Cerebellar cortex (tissue), 1 donor: Measurements from ENCODE around the gene EPPIN.

Source experiments
- DNase-seq: peaks from one replicate; pipeline ENCODE4 v3.0.0-alpha.2; 2015; ENCODE audit warnings: low spot score

The EPPIN gene

DNA sequence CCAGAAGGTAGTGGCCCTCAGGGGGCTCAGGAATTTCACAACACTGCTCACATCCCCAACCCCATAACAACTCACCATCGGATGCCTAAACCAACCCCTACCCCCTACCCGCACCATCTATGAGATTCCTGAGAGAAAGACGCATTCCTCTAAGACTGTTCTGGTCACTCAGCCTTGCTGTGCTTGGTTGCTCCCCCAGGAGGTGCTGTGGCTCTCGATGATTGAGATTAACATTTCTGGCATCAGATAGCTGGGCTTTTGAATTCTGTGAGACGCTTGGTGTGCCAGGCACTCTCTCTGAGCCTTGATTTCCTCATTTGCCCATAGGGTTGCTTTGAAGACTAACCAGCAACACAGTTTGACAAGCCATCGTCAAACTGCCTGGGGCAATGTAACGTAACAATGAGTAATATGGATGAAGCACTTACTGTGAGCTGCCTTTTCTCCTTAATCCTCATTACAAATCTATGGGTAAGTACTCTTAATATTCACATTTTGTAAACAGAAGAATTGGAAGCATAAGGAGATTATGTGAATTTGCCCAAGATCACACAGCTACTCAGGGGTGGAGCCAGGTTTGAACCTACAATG, 8.9 kb downstream of the EPPIN start:
- no peak for DNase-seq

DNA sequence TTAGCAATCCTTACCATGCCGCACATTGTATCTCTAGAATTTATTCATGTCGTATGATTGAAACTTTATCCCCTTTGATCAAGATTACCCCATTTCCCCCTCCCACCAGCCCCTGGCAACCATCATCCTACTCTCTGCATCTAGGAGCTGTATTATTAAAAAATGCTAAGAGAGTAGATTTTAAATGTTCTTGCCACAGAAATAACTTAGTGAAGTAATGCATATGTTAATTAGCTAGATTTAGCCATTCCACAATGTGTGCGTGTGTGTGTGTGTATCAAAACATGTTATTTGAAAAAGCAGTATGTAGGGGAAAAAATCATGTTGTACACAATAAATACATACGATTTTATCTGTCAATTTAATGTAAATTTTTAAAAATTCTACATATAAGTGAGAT, 19.9 kb downstream of the EPPIN start:
- no peak for DNase-seq

DNA sequence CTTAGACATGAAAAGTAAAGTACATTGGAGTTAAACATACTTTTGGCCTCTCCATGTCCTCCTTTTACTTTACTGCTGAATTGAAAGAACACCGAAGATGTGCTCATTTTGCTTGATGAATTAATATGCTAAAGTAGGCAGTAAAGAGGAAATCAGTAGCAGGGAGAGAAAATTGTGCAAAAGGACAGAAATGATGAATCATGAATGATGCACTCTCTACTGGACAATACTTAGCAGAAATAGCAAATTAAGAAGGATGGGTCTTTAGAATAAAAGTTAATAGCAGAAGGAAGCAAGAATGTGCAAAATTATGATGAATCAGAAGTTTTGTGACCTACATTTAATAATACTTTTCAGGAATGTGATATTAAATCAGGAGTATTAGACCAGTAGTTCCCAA, 23.4 kb downstream of the EPPIN start:
- DNase-seq: no peak

DNA sequence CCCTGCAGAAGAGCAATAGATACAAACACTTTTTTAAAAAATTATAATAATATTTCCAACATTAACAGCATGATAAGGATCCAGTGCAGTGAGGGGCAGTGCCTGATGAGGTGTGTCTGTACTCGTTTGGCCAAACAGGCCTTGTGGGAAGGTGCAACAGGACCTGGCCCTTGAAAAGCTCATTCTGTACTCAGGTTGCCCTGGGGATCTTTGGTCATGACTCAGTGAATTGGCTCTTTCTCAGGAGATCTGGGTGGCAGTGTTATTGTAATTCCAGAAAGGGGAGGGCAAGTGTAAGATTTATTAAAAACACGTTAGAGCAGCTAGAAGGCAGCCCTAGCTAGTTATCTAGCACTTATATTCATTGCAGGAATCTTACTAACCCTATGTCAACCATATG, 28.9 kb downstream of the EPPIN start:
- no peak for DNase-seq

DNA sequence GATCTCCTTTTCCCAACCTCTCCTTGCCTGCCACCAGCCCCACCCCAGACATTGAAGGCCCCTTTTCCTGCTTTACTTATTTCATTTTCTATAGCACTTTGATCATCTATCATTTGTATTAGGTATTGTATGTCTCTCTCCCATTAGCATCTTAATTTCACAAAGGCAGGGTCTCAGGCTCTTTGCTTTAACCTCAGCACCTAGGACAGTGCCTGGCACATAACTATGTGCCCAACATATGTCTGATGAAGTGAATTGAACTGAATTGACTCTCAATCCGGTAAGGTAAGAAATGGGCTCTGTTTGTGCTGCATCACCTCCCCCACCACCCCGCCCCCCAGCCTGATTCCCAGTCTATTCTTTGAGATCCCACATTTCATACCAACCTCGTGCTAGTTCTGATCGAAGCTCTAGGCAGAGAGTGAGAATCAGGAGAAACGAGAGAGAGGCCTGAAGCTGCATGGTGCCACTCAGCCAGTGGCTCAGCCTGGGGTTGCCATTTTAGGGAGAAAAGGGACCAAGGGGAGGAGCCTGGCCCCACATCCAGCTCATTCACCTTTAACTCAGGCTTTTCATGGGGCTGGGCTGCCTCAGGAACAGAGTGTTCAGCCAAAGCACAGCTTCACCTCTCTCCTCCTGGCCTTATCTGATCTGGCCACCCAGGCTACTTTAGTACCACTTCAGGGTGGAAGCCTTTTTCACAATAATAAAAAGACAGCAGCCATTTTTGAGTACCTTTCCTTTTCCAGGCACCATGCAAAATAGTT, 31.9 kb downstream of the EPPIN start, which contains the start of gene SPINT3:
SPINT3 (minus strand) TSS at position 476 of the 767 bp plus-strand sequence; CDS start at position 462, 14 bp downstream.
- DNase-seq: no peak

DNA sequence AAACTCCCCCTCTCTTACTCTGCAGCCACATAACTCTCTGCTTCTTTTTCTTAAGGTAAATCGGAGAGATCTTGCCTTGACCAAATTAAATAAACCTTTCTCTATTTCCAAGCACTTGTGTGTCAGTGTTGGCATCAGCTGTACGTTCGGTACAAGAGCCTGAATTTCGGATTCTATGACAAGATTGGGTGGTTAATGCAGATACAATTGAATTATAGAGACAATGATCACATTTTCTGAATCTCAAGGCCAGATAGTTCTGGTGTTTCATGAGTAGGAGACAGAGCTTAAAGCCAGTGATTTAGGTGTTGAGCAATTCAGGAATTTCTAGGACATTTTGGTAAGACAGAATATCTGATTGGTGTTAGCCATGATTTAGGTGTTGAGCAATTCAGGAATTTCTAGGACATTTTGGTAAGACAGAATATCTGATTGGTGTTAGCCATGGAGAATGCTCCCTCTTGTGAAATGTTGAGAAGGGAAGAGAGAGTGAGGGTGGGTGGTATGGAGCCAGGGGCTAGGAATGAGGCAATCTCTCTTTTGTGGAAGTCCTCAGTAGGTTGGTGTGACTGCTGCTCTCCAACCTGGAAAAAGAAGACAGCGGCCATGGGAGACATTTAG, 36.8 kb downstream of the EPPIN start:
- DNase-seq: no peak

DNA sequence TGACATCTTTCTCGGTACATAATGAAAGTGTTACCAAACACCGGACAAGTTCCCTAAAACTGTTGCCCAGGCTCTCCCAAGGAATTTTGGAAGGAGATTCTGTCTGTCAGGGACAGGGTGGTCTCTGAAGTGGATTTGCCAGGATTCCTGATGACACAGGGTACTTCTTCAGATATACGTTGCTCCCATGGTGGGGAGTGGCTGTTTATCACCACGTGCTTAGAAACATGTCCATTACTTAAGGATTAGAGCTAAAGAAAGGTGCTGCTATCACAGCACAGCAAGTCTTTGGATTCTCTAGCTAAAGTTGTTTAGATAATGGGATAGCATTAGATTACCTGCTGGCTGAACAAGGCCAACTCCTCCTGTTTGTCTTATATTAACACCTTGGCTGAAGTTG, 38.1 kb downstream of the EPPIN start:
- no peak for DNase-seq

DNA sequence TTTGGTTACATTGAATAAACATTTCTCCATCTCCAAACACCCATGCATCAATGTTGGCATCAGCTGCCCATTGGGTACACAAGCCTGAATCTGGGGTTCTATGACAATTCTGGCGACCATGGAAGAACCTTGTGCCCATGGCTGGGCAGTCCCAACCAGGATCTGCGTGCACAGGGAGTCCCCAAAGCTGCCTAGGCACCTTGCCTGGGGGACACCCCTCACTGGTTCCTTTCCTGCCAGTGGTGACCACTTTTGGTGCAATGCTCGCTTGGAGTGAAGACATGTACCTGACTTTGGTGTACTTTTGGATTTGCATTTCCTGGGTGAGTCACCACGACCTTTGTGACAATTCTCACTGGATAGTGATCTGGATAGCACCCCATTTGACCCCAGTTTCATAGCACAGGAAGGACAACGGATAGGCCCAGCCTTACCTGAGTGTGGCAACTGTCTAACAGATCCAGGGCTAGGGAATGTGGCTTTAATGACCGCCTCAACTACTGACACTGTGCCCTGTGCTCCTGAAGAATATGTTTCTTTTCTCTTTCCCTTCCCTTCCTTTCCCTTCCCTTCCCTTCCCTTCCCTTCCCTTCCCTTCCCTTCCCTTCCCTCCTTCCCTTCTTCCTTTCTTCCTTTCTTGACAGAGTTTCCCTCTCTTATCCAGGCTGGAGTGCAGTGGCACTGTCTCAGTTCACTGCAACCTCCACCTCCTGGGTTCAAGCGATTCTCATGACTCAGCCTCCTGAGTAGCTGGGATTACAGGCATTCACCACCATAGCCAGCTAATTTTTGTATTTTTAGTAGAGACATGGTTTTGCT, 38.9 kb downstream of the EPPIN start:
- DNase-seq: no peak

DNA sequence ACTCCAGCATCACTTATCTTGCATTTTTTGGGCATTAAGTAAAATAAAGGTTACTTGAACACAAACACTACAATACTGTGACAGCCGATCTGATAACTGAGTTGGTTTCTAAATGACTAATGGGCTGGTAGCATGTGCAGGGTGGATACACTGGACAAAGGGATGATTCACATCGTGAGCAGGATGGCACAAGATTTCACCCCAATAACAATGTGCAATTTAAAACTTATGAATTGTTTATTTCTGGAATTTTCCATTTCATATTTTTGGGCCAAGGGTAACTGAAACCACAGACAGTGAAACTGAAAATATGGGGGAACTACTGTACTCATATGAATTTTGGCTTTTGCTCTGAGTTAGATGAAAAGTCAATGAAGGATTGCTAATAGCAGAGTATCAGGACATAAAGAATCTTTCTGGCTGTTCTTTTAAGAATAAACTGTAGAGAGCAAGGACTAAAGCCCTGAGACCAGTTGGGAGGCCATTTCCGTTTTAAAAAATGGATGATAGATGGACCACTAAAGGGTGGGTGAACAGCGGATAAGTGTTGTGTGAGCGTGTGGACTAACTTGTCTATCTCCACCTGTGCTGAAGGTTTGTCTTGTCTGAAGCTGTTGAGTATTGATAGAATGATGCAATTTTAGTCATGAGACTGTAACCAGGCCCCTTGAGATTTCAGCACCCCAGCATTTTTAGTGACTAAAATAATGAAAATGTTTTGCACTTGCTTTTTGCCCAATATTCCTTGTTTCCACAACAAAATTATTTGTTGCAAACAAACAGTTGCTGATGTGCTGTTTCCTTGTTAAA, 40.0 kb downstream of the EPPIN start:
- no peak for DNase-seq

DNA sequence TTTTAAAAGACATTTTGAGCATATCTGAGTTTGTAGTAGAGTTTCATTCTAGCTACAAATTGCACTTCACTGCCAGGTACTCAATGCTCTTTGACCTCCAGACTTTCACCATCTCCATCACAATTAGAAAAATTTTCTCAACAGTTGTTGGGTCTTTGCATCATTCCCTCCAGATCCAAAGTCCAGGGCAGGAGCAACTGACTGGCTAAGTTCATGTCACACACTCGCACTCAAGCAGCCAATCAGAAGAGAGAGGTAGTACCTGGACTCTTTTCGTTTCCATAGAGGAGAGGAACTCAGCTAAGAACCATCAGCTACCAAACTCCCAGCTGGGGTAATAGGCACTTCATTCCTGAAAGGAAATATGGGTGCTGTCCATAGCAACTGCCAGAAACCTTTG, 40.8 kb downstream of the EPPIN start:
- DNase-seq: no peak

DNA sequence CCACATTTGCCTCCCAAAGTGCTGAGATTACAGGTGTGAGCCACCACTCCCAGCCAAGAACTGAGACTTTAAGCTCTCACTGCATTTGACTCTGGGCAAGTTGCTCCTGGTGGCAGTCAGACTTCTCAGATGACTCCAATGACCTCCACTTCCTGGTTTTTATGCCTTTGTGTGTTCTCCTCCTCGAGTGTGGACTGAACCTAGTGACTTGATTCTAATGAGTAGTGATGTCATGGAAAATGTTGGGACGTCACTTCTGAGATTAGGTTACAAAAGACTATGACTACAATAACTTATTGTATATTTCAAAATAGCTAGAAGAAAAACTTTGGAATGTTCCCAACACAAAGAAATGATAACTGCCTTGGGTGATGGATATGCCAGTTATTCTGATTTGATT, 43.8 kb downstream of the EPPIN start:
- DNase-seq: no peak

DNA sequence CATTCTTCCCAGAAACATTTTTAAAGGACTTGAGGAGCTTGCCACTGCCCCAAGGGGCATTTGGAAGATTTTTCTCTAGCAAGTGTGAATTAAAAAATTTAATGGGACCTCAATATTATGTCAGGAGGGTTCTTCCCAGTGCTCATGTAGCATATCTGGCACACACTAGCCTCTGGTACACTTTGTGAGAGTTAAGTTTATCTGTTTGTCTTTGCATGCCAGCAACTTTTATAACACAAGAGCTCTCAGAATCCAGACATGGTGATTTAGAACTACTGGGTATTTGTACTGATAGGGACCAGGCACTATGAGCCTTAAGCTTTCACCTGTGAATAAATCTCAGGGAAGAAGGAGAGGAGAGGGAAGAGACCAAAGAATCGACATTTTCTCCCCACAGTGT, 44.6 kb downstream of the EPPIN start:
- DNase-seq: no peak

DNA sequence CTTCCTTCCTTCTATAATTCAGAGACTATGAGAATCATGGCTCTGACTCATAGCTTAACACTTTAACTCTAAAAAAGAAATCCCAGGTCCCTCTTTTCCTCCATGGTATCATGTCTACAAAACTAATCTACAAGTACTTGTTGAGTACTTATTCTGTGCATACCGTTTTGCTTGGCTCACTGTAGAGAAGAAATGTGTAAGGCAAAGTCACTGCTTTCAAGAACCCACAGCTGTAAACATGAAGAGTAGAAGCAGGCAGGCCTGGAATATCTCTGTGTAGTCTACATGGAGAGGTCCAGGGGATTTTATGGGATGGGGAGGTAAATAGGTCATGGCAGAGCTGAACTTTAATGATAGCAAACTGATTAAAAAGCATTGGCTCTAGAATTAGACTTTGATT, 45.6 kb downstream of the EPPIN start:
- no peak for DNase-seq

DNA sequence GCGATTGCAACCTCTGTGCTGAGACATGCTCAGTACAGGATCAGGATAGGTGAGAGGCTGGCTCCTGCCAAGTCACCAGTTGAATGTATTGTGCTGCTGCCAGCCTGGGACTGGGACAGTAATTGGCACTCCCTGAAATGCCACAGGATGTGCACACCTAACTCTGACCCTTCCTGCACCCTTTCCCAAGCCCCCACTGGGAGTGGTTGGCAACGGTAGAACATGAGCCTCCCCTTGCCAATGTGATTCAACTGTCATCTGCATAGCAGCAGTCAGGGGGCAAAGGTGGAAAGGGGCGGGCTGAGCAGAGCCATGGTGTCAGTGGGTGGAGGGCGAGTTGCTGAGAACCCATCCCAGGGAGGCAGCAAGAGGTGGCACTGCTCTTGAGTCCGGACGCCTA, 47.2 kb downstream of the EPPIN start:
- no peak for DNase-seq

DNA sequence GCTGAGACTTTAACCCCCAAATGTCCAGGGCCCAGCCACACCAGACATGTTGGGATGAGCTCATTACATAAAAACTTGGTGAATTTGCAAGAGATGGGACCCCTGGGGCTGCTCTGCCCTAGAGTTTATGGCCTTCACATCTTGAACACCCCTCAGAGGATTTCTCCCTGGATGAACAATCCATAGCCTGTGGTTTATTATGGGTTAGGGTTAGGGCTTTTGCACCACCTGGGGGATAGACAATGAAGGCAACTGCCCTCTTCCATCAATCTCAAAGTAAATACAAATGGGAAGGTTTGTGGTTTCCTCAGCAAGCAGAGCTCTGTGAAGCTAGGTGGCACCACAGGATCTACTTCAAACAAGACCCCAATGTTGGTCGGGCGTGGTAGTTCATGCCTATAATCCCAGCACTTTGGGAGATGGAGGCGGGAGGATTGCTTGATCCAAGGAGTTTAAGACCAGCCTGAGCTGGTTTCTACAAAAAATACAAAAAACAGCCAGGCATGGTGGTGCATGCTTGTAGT, 49.2 kb downstream of the EPPIN start:
- no peak for DNase-seq

DNA sequence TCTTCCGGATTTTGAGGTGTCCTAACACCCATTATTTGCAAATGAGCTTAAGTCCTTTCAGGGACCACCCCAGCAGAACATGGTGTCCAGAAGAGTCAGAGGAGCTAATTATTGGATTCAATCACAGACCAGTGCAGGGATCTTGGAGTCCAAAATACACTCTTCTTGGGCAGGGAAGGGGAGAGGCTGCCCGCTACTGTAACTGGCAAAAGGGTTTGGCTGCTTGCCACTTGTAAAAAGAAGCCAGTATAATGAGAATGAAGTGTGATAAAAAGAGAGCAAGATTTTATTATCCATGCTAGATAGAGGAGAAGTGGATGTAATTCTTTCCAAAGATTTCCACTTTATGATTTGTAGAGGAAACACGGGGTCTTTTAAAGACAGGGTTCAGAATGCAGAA, 51.0 kb downstream of the EPPIN start:
- no peak for DNase-seq

DNA sequence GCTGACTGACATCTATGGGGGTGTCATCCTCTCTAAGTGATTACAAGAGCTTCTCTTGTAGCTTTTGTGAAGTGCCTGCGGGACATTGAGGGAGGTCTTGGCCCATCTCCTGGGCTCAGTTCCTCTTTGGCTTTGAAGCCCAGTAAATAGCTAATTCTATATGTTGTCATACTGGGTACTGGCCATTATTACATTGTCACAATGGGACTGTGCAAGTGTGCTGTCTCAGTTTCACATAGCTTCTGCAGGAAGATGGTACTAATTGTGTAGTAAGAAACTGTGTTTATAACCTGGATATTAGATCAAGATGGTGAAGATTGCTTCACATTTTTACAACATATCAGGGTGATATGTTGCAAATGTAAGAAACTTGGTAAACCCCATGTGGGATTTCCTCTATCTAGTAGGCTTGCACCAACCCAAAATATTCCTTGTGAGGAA, 51.7 kb downstream of the EPPIN start:
- DNase-seq: no peak
